Type B pancreatic cell (in vitro differentiated cells): Measurements from ENCODE around the gene FKBP1B. TPM values are rescaled to one million over a fixed set of nuclear protein-coding genes. Genes with fewer than 3 reads are reported as not detected.
"Not testable (repeated sequence)": the region's sequence is repeated elsewhere in the genome, so short reads cannot be mapped to it uniquely, and the experiment has no call there.

Experiments used
- DNase-seq: peaks from one replicate; pipeline ENCODE4 v3.0.0; 2021; ENCODE audit warnings: mixed read lengths; ENCODE audit not compliant: unreplicated experiment; ENCODE audit errors: extremely low spot score
- H3K27ac Mint-ChIP-seq: 2 replicates; pipeline ENCODE4 v1.8.0; 2021; ENCODE audit warnings: mild to moderate bottlenecking, mixed read lengths
- H3K27me3 Mint-ChIP-seq: 2 replicates; pipeline ENCODE4 v1.8.0; 2021; ENCODE audit warnings: mixed read lengths
- H3K36me3 Mint-ChIP-seq: 2 replicates; pipeline ENCODE4 v1.8.0; 2021; ENCODE audit warnings: mixed read lengths
- H3K4me1 Mint-ChIP-seq: one replicate; pipeline ENCODE4 v1.8.0; 2021; ENCODE audit warnings: mixed read lengths; ENCODE audit not compliant: unreplicated experiment
- H3K4me3 Mint-ChIP-seq: 2 replicates; pipeline ENCODE4 v1.8.0; 2021; ENCODE audit warnings: mild to moderate bottlenecking, mixed read lengths
- H3K9me3 Mint-ChIP-seq: 2 replicates; pipeline ENCODE4 v1.8.0; 2021; ENCODE audit warnings: mixed read lengths
- CTCF ChIP-seq: fragments of 200-600 bp; sonication (generic); conservative IDR thresholded peaks from 2 replicates; pipeline ENCODE4 v1.5.0; 2021; ENCODE audit warnings: antibody characterized with exemption, mild to moderate bottlenecking
- total RNA-seq: library from RNA; stranded (reverse); gene quantifications from 2 replicates; pipeline ENCODE4 v1.2.1, GENCODE V29; 2021; ENCODE audit warnings: low replicate concordance

Gene FKBP1B
- total RNA-seq, 1 donor from 2014 or later = 23.0 TPM

- no peak for DNase-seq
- H3K4me1 Mint-ChIP-seq = no peaks in the 10 kb centered on the region
- no peak overlapping the region for H3K27ac Mint-ChIP-seq
- H3K4me3 Mint-ChIP-seq = peak overlapping the region; percentile 20
- no peaks in the 10 kb centered on the region for H3K36me3 Mint-ChIP-seq
- peaks cover 40% of the 10 kb centered on the region for H3K27me3 Mint-ChIP-seq
- no peak for TF ChIP-seq CTCF
- no peaks in the 10 kb centered on the region for H3K9me3 Mint-ChIP-seq
Observed at GRCh38 chr2:24010477-24011249, 38.9 kb upstream of the FKBP1B start.

GRCh38 chr2:24011250-24012104 is 38.1 kb upstream of the FKBP1B start:
- Mint-ChIP-seq H3K4me3 (no peak overlapping the region), H3K27ac (no peak overlapping the region), H3K9me3 (no peaks in the 10 kb centered on the region), H3K36me3 (no peaks in the 10 kb centered on the region), H3K4me1 (no peaks in the 10 kb centered on the region), H3K27me3 (peaks cover 40% of the 10 kb centered on the region)
- TF ChIP-seq CTCF = no peak
- DNase-seq = no peak

- no peak for TF ChIP-seq CTCF
- no peaks in the 10 kb centered on the region for H3K4me1 Mint-ChIP-seq
- no peaks in the 10 kb centered on the region for H3K9me3 Mint-ChIP-seq
- H3K27ac Mint-ChIP-seq = no peak overlapping the region
- peaks cover 40% of the 10 kb centered on the region for H3K27me3 Mint-ChIP-seq
- no peak for DNase-seq
- no peak overlapping the region for H3K4me3 Mint-ChIP-seq
- H3K36me3 Mint-ChIP-seq = no peaks in the 10 kb centered on the region
Observed at GRCh38 chr2:24012521-24013188, 36.9 kb upstream of the FKBP1B start.

GRCh38 chr2:24014902-24015301 is 34.6 kb upstream of the FKBP1B start:
- not testable (repeated sequence) for H3K4me1 Mint-ChIP-seq, DNase-seq, H3K9me3 Mint-ChIP-seq, H3K4me3 Mint-ChIP-seq, H3K27ac Mint-ChIP-seq, H3K36me3 Mint-ChIP-seq
- H3K27me3 Mint-ChIP-seq = peaks cover 24% of the 10 kb centered on the region

- H3K9me3 Mint-ChIP-seq = no peaks in the 10 kb centered on the region
- peaks cover 22% of the 10 kb centered on the region for H3K27me3 Mint-ChIP-seq
- no peak overlapping the region for H3K4me3 Mint-ChIP-seq
- no peak overlapping the region for H3K27ac Mint-ChIP-seq
- H3K36me3 Mint-ChIP-seq = no peaks in the 10 kb centered on the region
- DNase-seq = no peak
- no peak for TF ChIP-seq CTCF
- no peaks in the 10 kb centered on the region for H3K4me1 Mint-ChIP-seq
Observed at GRCh38 chr2:24015562-24016375, 33.8 kb upstream of the FKBP1B start.
